Stimulated activated CD4-positive, alpha-beta T cell treated with anti-CD3 and anti-CD28 coated beads, Interleukin-2, amount 100 ng/mL, for 4 hours (primary cell): ENCODE data around the gene LMO1.

Experiments
- DNase-seq: peaks from one replicate; pipeline ENCODE4 v3.0.0-alpha.2; 2020; ENCODE audit warnings: low read depth

Gene LMO1

DNA sequence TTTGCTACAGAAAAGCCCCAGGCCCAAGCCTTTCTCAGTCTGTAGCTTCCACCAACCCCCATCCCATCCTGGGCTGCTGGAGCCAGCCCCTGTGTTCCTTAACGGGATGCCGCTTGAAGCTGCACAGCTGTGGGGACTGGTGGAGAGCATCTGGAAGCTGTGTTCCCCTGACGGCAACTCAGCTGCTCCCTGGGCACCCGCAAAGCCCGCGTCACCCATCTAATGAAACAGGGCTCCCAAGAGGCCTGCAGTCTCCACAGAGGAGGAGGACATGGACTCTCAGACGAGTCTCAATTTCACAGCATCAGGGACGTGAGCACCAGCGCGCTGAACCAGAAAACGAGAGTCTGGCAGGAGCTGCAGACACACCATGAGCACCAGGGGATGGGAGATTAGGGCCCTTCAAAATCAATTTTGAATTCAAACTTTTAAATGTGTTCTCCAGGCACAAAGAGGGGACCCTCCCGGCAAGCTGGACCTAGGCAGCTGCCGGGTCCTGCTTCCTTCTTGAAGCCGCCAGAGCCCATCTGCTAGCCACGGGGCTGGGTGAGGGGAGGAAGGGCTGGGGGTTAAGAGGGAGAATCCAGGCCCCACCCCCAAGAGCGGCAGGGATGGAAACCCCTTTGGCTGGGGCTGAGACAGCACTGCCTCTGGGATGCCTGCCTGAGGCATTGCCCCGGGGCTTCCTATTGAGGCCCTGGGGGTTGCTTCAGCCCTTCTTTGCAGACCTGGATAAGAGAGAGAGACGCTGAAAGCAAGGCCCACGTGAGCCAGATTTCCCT, 21.0 kb downstream of the LMO1 start:
- no peak for DNase-seq

DNA sequence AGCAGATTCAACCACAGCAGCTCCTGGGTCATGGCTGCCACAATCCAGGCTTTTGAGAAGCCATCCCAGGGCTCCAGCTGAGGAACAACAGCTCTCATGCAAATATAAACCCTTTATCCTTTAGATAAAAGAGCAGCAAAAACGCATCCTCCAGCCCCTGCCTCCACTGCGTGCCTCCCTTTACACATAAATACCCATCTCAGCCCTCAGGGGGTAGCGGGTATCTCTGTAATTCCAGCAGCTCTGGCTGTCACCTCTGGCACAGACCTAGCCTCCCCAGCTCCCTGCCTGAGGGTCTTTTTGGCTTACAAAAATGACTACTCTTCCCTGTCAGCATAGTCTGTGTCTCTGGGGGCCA, 21.6 kb downstream of the LMO1 start:
- no peak for DNase-seq

DNA sequence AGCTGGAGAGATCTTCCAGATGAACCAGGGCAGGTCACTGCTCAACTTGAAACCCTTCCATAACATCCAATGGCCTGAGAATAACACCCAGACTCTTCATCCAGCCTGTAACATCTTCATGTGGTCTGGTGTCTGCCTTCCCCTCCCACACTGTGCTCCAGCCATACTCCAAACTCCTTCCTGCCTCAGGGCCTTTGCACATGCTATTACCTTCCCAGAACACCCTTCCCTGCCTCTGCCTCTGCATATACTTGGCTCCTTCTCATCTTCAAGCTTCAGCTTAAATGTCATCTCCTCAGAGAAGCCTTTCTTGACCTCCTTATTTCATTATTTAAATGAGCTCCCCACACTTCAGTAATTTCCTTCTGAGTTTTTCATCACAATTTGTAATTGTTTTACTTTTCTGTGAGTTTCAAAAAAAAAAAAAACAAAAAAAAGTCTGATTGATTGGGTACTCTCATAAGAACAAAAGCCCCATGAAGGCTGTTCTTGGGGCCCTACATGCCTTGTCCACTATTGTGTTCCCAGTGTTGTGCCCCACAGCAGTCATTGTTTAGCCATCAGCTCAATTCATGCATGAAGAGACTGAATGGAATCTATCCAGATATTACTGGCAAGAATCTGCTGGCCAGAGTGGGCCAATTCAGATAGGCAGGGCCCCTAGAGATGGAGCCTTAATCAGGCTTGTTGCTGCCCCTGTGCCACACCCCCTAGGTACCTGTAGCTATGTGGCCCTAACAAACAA, 22.1 kb downstream of the LMO1 start:
- no peak for DNase-seq

DNA sequence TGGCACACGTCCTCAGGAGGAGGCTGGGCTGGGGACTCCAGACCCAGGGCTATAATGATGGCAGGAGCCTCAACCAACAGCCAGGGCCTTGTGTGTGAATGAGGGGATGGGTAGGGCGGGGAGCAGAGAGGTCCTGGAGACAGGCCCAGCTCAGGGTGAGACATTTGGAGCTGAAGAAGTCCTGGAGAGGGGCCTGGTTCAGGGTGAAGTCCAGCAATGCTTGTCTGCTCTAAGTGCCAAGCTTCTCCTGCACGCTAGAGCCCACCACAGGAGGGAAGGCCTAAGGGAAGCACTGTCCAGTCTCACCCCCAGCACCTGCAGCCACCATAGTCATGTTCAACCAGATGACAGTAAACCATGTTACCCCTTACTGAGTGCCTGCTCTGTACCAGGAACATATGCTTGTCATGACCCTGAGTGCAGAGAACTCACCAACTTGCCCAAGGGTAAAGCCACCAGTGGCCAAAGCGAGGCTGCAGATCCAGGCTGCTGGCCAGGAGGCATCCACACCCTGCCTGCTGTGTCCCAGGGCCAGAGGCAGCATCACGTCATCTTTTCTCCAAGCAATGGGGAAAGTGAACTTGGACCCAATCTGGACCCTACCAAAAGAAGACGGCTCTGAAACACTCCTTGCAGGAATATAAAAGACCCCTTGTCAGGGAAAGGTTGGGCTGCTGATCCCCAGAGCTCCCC, 24.0 kb downstream of the LMO1 start:
- no peak for DNase-seq

DNA sequence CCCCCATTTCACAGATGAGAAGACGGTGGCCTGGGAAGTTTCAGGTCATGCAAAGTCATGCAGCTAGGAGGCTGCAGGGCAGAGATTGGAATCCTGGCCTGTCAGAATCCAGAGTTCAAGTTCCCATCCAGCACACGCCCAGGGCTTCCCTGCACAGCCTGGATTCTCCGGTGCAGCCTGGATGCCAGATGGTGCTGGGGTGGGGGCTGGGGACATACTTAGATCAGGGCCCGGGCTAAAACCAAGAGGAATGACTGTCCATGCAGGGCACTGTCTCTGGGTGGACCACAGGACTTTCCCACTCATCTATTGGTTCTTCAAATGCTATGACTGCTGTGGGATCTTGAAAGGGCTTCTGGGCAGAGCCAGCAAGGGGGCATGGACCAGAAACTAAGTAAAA, 24.6 kb downstream of the LMO1 start:
- DNase-seq, result no peak

DNA sequence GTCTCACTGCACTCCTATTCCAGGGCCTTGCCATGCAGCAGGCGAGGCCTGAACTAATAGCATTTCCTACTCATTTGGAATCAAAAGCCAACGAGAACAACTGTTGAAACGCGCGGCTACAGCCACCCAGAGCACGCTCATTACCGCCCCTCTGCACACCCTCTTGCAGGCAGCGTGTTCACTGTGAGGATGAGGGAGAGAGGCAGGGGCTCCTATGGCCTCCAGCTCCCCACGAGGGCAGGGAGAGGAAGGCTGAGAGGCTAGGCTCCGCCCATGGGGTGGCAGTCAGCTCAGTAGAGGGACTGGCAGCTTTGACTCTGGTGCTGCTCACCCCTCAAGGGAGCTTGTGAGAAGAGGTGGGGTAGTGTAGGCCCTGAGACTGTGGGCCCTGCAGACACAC, 26.2 kb downstream of the LMO1 start:
- no peak for DNase-seq

DNA sequence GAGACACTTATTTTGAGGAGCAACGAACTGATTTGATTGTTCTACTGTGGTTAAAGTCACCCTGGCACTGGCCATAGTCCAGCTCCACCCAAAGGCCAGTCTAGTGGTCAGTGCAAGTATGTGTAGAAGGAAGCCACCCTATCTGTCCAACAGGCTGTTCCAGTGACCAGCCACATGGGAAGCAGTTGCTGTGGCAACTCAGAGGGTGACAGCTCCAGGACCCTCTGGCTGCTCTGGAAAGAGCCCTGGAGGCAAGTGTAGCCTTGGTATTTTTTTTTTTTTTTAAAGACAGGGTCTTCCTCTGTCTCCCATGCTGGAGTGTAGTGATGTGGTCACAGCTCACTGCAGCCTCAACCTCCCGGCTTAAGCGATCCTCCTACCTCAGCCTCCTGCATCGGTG, 27.8 kb downstream of the LMO1 start:
- no peak for DNase-seq

DNA sequence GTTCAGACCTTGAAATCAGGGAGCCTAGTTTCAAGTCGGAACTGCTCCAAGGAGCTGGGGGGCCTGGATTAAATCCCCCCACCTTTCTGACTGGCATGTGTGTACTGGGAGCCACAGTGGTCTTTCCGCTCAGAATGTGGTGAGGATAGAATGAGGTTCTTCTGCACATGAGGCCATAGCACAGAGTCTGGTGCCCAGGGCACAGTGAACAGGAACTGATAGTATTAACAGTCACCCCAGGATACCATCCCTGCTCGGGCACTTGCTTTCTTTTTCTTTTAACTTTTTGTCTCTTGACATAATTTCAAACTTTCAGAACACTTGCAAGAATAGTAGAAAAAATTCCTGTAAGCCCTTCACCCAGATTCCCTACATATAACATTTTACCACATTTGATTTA, 28.8 kb downstream of the LMO1 start:
- DNase-seq, result no peak

DNA sequence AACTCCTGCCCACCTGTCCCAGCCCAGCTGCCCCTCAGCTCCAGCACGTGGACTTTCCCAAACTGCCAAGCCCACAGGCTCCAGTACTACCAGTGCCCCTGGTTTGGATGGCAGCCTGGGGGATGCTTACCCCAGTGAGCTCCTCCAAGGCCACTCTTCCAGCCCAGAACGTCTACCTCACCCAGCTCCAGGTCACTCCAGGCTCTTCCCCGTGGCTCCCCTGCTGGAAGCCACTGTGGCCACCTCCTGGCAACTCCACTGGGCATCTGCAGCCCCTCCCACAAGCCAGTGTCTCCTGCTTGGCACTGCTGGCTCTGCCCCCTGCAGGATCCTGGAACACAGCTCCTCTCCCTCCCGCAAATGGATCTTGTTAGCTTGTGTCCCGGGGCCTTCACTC, 29.3 kb downstream of the LMO1 start:
- no peak for DNase-seq

DNA sequence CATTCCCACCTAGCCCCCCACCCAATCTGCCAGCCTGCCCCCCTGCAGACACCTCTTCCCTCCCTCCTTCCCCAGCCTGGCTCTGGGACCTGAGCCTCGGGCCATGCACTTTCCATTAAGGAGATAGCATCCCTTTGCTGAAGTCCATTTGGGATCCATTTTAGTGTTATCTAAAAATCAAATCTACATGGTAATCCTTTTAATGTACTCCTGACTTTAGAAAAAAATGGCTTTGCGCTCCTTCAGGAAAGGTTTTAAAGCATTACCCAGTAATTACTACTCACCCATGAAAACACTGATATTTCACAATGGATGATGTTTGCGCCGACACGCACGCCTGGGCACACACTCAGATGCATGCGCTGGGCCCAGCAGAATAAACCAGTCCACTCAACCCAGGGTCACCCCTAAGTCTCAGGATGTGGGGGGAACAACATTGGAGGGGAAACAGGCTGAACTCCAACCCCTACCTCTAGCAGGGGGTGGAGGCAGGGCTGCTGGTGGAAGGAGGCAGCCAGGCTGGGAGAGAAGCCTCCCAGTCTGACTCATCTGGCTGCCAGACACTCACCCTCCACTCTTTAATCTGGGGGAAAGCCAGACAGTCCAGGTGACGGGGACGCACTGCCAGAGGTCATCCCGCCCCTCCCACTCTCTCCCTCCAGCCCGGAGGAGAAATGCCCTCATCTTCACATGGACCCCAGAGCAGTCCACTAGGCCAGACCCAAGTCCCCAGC, 29.8 kb downstream of the LMO1 start:
- DNase-seq, result no peak

DNA sequence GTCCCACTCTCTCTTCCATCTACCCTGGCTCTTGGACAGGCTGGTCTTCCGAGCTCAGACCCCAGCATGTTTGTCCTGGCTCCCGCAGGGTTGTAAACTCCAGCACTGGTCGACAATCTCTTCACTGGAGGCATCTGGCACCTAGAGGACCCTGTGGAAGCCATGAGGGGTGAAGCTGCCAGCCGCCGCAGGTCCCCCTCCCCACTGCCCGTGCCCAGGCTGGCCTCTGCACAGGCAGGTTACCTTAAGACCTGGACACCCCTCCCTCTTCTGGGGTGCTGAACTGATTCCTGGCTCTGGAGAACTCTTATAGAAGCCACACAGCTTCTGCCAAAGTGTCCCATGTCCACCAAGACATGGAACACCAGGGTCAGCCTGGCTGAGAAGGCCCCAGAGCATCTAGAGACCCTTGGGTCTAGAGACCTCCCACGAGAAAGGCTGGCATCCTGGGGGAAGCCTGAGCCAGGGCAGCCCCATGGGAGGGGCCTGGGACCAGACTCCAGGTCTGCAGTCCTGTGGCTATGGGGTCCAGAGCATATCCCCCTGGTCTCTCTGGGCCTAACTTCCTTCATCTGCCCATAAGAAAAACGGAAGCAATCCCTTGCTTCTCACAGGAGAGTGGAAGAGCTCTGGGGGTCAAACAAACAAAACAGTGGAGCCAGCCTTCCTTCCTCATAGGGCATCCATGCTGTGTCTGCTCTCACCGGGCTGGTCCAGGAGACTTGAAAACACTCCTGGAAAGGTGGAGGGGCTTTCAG, 30.6 kb downstream of the LMO1 start:
- no peak for DNase-seq

DNA sequence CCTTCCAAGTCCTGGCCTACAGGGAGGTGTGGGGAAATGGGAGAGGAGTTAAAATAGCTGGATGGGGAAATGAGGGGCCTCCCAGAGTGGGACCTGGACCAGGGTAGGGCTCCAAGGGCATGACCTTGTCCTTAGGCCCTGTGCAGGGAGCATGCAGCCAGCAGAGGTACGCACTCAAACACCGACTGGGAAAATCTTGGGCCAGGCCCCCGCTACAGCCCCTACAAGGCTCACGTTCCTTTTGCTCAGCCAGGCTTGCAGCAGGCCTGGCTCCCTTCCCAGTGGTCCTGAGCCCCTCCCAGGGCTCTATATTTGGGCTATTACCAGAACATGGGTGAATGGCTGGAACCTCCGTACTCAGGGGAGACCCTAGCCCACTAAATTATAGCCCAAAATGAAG, 31.3 kb downstream of the LMO1 start:
- DNase-seq, result no peak

DNA sequence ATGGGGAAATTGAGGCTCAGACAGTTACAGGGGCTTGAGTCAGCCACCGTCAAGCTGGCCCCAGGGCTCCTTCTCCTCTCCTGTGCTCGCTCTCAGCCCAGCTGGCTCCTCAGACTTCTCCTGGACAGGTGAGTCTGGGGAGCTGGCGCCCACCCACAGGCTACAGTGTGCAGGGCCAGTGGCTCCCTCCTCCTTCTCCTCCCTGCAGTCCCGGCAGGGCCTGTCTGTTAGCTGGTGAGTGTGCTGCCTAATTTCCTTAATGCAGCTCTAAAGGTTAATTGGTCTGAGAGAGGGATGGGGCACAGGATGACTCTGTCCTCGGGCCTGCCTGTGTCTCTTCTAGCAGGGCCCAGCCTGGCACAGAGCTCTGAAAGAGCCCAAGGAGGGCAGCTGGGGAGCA, 31.7 kb downstream of the LMO1 start:
- no peak for DNase-seq

DNA sequence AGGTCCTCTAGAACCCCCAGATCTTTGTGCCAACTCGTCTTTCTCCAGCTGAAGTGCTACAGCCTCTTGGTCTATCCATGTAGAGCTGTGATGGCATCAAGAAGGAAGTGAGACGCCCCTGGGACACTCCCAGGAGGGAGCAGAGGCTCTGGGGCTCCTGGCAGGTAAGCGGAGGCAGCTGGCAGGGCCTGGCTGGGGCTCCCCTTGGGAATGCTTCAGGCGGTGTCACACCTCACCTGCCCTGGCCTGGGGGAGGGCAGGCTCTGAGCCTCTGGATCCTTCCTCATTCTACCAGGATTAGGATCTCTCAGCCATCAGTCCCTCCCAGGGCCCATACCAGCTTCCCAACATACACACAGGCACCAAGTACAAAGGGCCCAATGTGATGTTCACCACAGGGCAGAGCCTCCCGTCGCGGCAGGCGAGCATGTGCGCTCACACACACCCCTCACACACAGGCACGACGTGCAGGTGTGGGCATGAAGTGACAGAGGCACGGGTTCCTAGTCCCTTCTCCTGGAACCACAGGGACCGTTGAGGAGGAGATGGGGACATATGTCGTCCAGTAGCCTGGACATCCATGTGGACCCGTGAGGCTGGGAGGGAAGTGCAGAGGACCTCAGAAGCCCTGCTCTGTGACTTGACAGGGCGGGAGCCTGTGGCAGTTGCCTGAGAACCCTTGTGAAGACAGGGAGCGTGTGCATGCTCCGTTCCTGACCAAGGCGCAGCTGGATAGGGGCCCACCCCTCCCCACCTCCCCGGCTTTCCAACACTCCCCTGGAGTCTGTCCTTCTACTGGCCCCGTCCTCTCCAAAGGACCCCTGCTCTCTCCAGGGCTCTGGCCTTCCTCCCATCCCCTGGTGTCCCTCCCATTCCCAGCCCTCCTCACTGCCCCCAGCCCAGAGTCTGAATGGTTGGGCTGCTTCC, 32.5 kb downstream of the LMO1 start:
- no peak for DNase-seq

DNA sequence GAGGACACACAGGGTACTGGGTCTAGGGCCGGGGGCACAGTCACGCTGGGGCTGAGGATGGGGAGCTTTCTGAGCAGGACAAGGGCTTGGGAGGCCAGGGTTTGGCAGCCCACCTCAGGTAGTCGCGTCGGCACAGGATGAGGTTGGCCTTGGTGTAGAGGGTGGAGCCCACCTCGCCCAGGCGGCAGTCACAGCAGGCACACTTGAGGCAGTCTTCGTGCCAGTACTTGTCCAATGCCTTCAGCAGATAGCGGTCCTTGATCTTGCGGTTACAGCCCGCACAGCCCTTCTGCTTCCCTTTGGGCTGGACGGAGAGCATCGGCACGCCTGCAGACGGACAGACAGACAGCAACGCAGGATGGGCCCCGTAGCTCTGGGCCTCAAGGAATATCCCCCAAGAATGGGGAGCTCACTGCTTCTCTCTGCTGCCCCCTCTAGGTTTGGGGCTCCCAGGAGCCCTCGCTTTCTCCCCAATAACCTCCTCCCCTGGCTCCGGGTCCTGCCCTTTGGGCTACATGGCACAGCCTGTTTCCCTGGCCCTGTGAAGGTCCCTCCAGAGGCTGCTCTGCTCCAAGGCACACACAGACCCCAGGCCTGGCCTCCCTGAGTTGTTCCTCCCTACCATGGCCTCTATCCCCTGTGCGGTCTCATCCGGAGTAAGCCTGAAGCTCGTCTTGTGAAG, 33.4 kb downstream of the LMO1 start:
- DNase-seq, result no peak

DNA sequence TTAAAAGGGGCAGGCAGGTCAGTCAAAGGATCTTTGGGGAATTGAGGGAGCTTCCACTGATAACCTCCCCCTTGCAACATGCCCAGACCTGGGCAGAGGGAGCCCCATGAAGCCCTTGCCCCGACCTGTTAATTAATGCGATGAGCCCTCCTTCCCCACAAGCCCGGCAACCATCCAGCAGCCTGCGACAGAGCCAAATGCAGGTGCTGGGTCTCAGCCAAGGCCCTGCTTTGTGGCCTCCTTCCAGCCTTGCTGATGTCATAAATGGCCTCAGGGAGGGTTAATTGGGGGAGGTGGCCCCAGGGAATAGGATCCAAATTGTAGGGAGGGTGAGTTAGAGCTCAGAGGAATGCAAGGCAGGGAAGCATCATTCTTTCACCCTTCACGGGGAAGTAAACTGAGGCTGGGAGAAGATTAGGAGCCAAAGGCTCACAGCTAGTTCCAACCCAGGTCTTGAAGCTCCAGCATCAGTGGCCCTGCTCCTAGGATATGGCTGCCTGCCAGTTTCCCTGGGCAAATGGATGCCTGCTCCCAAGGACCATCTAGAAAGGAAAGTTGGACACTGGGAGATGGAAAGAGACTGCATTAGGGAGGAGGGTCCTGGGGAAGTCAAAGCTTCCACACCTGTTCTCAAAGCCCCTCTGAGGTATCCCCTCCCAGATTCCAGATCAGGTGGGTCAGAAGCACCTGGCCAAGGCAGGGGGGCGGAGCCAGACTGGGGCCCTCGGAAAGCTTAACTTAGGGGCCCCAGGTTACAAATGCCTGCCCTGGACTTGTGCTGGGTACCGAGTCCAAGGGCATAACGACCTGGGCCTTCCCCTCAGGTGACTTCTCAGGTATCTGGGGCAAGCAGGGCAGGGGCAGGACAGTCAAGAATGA, 34.1 kb downstream of the LMO1 start:
- no peak for DNase-seq

DNA sequence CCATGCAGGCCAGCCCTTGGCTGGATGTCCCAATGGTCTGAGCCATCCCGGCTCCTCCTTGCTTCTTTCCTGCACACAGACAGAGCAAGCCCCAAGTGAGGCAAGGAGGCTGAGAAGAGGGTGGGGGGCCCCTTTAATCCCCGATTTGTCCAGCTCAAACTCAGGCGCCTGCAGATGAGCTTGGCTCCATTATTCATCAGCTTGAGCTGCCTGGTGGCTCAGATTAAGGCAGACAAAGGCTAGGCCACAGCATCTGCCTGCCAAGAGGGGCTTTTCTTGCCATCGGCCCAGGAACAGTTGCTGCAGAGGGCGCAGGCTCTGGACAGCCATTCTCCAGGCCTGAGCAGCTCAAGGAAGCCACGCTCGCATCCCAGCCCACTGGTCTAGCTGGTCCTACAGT, 35.4 kb downstream of the LMO1 start:
- no peak for DNase-seq

DNA sequence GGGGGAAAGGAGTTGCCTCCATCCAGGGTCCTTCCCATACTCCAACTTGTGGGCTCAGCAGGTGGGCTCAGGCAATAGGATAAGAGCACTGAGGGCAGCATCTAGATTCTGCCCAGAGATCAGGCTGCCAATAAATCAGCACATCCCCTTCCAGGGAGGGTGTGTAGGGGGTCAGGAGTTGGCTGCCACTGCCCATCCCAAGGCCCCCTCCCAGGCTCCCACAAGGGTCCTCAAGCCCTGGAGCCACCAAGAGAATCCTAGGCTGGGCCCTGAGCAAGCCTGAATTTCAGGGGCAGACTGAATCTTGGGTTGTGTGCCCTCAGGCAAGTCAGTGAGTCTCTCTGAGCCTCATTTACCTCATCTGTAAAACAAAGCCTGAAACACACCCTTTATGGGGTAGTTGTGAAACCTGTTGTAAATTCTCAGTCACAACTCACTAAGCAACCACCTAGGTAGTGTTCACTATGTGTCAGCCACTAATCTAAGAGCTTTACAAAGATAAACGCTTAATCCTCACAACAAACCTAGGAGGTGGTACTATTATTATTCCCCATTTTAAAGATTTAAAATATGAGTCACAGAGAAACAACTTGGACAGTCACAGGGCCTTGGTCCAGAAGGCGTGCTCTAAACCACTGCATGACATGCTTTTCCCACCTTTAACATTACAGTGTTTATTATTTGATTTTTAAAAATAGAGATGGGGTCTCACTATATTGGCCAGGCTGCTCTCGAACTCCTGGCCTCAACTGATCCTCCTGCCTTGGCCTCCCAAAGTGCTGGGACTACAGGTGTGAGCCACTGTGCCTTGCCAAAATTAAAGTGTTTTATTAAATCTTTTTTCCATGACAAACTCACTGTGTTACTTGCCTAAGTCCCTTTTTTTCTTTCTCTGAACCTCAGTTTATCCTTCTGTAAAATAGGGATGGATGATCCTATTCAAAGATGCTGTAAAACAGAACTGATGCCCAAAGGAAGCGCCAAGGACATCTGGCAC, 36.2 kb downstream of the LMO1 start:
- no peak for DNase-seq
